Hepatocyte (in vitro differentiated cells): ENCODE data around the gene SMIM22. TPM values are rescaled to one million over a fixed set of nuclear protein-coding genes. Genes with fewer than 3 reads are reported as not detected.

ENCODE experiments used
- DNase-seq: peaks from one replicate; pipeline ENCODE4 v3.0.0-alpha.2; 2016; ENCODE audit warnings: low spot score
- H2AFZ ChIP-seq: fragments of 200-600 bp; sonication (generic); 2 replicates; pipeline ENCODE4 v1.6.0; 2016; ENCODE audit warnings: antibody characterized with exemption, mild to moderate bottlenecking
- H3K27ac ChIP-seq: fragments of 200-600 bp; sonication (generic); 2 replicates; pipeline ENCODE4 v1.5.1; 2016; ENCODE audit warnings: mild to moderate bottlenecking
- H3K27me3 ChIP-seq: fragments of 200-600 bp; sonication (generic); 2 replicates; pipeline ENCODE4 v1.6.1; 2016
- H3K36me3 ChIP-seq: fragments of 200-600 bp; sonication (generic); replicated peaks from 2 replicates; pipeline ENCODE4 v1.5.1; 2016; ENCODE audit warnings: low read depth; ENCODE audit not compliant: insufficient read depth
- H3K4me1 ChIP-seq: fragments of 200-600 bp; sonication (generic); 2 replicates; pipeline ENCODE4 v1.5.1; 2016; ENCODE audit warnings: mild to moderate bottlenecking, moderate library complexity; ENCODE audit not compliant: insufficient read depth
- H3K4me2 ChIP-seq: fragments of 200-600 bp; sonication (generic); 2 replicates; pipeline ENCODE4 v1.6.0; 2016
- H3K4me3 ChIP-seq: fragments of 200-600 bp; sonication (generic); 2 replicates; pipeline ENCODE4 v1.5.1; 2016; ENCODE audit warnings: mild to moderate bottlenecking
- H3K79me2 ChIP-seq: fragments of 200-600 bp; sonication (generic); 2 replicates; pipeline ENCODE4 v1.6.0; 2017; ENCODE audit warnings: mild to moderate bottlenecking
- H3K9me2 ChIP-seq: fragments of 200-600 bp; sonication (generic); replicated peaks from 2 replicates; pipeline ENCODE4 v1.6.0; 2017; ENCODE audit warnings: mild to moderate bottlenecking; ENCODE audit not compliant: insufficient read depth
- H3K9me3 ChIP-seq: fragments of 200-600 bp; sonication (generic); 2 replicates; pipeline ENCODE4 v1.5.1; 2016; ENCODE audit warnings: low read depth, mild to moderate bottlenecking
- H4K20me1 ChIP-seq: fragments of 200-600 bp; sonication (generic); 2 replicates; pipeline ENCODE4 v1.6.0; 2016; ENCODE audit warnings: mild to moderate bottlenecking; ENCODE audit not compliant: insufficient read depth, poor library complexity, severe bottlenecking
- EZH2 ChIP-seq: fragments of 200-600 bp; sonication (generic); IDR thresholded peaks from 2 replicates; pipeline ENCODE4 v1.6.1; 2016; ENCODE audit warnings: antibody characterized with exemption, mild to moderate bottlenecking, borderline replicate concordance
- EZH2phosphoT487 ChIP-seq: fragments of 200-600 bp; sonication (generic); IDR thresholded peaks from one replicate; pipeline ENCODE4 v1.6.1; 2018; ENCODE audit warnings: antibody characterized with exemption, mild to moderate bottlenecking, low read depth, moderate library complexity; ENCODE audit not compliant: unreplicated experiment, severe bottlenecking
- WGBS: methylation state at CpG from one replicate; pipeline ENCODE4 v1.1.6; 2016; ENCODE audit warnings: low lambda C conversion rate; ENCODE audit errors: missing lambda C conversion rate; 5-methylcytosine and 5-hydroxymethylcytosine counted together
- polyA plus RNA-seq: library from polyadenylated mRNA; unstranded; fragments of >200 nt; fragmentation: Nextera tagmentation; extraction: Ambion mirVana; gene quantifications from 2 replicates; pipeline ENCODE4 v1.2.1, GENCODE V29; 2016
- total RNA-seq: library from RNA; depleted of rRNA; stranded (reverse); fragments of >200 nt; gene quantifications from 2 replicates; pipeline ENCODE4 v1.2.3, GENCODE V29; 2014
- TF ChIP-seq, protein P1 (sequence below): fragments of 200-600 bp; sonication (generic); IDR thresholded peaks from 2 replicates; pipeline ENCODE4 v1.5.1; 2016; ENCODE audit warnings: antibody characterized with exemption, mild to moderate bottlenecking; ENCODE audit not compliant: poor library complexity

SMIM22 gene
- total and polyA plus RNA-seq, 2 experiments from 2014 or later, result 15.1 TPM; not detected in 1

DNA sequence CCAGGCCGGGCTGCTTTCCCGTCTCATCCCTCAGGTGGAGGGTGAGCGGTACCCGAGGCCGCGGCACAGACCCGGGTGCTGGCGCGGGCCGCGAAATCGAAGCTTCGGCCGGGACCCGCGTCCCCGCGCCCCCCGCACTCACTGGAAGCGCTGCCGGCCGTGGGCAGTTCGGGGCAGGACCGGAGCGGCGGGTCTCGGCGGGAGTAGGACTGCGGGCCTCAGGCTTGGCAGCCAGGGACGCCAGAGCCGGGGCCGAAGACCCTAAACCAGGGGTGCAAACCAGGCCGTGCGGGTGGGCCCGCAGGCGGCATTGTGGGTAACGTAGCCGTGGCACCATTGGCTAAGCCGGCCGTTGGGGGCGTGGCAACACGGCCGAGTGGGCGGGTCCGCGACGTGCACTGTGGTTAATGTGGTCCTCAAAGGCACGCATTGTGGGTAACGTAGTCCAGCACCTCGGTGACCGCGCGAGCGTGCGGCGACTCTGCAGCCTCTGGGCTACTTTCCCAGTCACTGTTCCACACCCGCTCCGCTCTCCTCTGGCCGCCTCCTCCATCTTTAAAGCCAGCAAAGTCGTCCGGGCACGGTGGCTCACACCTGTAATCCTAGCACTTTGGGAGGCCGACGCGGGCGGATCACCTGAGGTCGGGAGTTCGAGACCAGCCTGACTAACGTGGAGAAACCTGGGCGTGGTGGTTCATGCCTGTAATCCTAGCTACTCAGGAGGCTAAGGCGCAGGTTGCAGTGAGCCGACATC is 28.1 kb upstream of the SMIM22 start, which contains the start of gene ZNF500:
Gene ZNF500 (minus strand): TSS at position 288 of the 754 bp plus-strand sequence. CDS start 1,184 bp downstream, outside the sequence.
- no peaks in the 10 kb centered on the region for H3K4me1 ChIP-seq
- WGBS, result 8% methylated on average over 68 of the region's 72 CpGs
- no peaks in the 10 kb centered on the region for H4K20me1 ChIP-seq
- no peaks in the 10 kb centered on the region for H3K9me3 ChIP-seq
- H3K27me3 ChIP-seq, result no peaks in the 10 kb centered on the region
- TF ChIP-seq, protein P1, sequence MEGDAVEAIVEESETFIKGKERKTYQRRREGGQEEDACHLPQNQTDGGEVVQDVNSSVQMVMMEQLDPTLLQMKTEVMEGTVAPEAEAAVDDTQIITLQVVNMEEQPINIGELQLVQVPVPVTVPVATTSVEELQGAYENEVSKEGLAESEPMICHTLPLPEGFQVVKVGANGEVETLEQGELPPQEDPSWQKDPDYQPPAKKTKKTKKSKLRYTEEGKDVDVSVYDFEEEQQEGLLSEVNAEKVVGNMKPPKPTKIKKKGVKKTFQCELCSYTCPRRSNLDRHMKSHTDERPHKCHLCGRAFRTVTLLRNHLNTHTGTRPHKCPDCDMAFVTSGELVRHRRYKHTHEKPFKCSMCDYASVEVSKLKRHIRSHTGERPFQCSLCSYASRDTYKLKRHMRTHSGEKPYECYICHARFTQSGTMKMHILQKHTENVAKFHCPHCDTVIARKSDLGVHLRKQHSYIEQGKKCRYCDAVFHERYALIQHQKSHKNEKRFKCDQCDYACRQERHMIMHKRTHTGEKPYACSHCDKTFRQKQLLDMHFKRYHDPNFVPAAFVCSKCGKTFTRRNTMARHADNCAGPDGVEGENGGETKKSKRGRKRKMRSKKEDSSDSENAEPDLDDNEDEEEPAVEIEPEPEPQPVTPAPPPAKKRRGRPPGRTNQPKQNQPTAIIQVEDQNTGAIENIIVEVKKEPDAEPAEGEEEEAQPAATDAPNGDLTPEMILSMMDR, result no peak
- TF ChIP-seq EZH2 (no peak), EZH2phosphoT487 (no peak)
- peak within 1 kb of the TSS; percentile 92 for H3K4me3 ChIP-seq
- peak; percentile 98 for DNase-seq
- peak within 1 kb of the TSS; percentile 84 for H3K27ac ChIP-seq
- H2AFZ ChIP-seq, result peak within 1 kb of the TSS; percentile 89
- H3K4me2 ChIP-seq, result peak within 1 kb of the TSS; percentile 89
- H3K36me3 ChIP-seq, result no peaks in the 10 kb centered on the region
- H3K9me2 ChIP-seq, result no peaks in the 10 kb centered on the region
- H3K79me2 ChIP-seq, result peaks cover 31% of the 10 kb centered on the region

DNA sequence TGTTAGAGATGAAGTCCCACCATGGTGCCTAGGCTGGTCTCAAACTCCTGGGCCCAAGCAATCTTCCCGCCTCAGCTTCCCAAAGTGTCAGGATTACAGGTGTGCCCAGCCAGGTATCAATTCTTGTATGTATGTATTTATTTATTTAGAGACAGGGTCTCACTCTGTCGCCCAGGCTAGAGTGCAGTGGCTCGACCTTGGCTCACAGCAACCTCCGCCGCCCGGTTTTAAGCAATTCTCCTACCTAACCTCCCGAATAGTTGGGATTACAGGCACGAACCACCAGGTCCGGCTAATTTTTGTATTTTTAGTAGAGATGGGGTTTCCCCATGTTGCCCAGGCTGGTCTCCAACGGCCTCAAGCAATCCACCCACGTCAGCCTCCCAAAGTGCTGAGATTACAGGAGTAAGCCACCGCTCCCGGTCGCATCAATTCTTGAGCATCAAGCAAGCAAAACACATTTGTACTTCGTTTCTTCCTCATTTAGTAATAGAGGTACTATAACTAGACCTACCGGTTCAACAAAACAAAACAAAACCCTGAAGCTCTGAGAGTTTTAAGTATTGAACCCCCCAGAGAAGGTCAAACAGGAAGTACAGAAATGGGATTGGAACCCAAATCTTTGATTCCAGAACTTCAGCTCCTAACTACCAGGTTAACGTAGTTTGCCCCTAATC is 27.2 kb upstream of the SMIM22 start:
- Histone ChIP-seq H2AFZ (peak overlapping the region; percentile 82), H4K20me1 (no peaks in the 10 kb centered on the region), H3K4me3 (no peak overlapping the region), H3K27ac (peak overlapping the region; percentile 84), H3K36me3 (no peaks in the 10 kb centered on the region), H3K9me3 (no peaks in the 10 kb centered on the region), H3K4me2 (peak overlapping the region; percentile 83), H3K4me1 (no peaks in the 10 kb centered on the region), H3K9me2 (no peaks in the 10 kb centered on the region), H3K79me2 (peaks cover 31% of the 10 kb centered on the region), H3K27me3 (no peaks in the 10 kb centered on the region)
- 80% methylated on average over 17 of the region's 17 CpGs for WGBS
- TF ChIP-seq EZH2, result no peak
- TF ChIP-seq, protein P1, result no peak
- TF ChIP-seq EZH2phosphoT487, result no peak
- DNase-seq, result no peak

DNA sequence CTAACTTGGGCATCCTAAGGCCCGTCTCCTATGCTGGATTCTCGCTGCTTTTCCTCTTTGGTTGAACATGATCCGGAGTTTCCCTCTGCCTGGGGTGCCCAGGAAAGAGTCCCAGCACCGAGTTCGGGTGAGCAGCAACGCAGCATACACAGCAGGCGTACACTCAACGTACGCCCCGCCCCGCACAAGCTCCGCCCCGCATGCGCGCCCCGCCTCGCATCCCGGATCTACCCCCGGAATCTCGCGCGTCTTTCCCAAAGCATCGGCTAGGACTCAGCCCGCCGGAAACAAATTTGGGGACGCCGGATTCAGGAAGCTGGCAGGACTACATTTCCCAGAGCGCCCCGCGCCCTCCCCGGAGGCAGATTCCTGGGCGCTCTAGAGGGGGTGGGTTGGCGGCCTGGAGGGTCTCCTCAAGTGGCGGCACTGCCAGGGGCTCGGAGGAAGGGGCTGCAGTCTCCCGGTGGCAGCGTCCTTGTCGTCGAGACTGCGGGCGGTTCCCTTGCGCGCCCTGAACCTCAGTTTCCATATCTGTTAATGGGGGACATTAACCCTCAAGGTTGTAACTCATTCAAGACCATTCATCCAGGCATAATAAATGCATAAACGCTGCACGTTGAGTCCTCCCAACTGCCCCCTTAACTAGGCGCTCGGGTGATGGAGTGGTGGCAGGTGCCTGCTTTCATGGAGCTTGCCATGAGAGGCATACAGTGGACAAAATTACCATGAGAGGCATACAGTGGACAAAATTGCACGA is 26.4 kb upstream of the SMIM22 start:
- TF ChIP-seq EZH2 (no peak), EZH2phosphoT487 (no peak)
- TF ChIP-seq, protein P1, result no peak
- Histone ChIP-seq H3K27ac (peak overlapping the region; percentile 84), H3K27me3 (no peaks in the 10 kb centered on the region), H4K20me1 (no peaks in the 10 kb centered on the region), H3K4me1 (no peaks in the 10 kb centered on the region), H3K9me3 (no peaks in the 10 kb centered on the region), H3K79me2 (peaks cover 28% of the 10 kb centered on the region), H3K9me2 (no peaks in the 10 kb centered on the region), H3K36me3 (no peaks in the 10 kb centered on the region), H3K4me3 (peak overlapping the region; percentile 66), H3K4me2 (peak overlapping the region; percentile 83), H2AFZ (peak overlapping the region; percentile 82)
- WGBS, result 6% methylated on average over 48 of the region's 48 CpGs
- DNase-seq, result peak; percentile 97
